WTC11 (cell line): ENCODE results near the gene TMEM100.

Experiments
- CTCF ChIP-seq: fragments of 200-600 bp; IDR thresholded peaks from 2 replicates; pipeline ENCODE4 v1.8.0; 2022; ENCODE audit warnings: antibody characterized with exemption
- ESRRA ChIP-seq: sonication (generic); formaldehyde crosslinking; IDR thresholded peaks from 2 replicates; pipeline ENCODE4 v1.8.1; 2022; ENCODE audit warnings: mild to moderate bottlenecking, missing genetic modification reagents, borderline replicate concordance
- TF ChIP-seq, protein P1 (sequence below): sonication (generic); formaldehyde crosslinking; IDR thresholded peaks from 2 replicates; pipeline ENCODE4 v1.8.0; 2023; ENCODE audit warnings: mild to moderate bottlenecking, missing genetic modification reagents

DNA sequence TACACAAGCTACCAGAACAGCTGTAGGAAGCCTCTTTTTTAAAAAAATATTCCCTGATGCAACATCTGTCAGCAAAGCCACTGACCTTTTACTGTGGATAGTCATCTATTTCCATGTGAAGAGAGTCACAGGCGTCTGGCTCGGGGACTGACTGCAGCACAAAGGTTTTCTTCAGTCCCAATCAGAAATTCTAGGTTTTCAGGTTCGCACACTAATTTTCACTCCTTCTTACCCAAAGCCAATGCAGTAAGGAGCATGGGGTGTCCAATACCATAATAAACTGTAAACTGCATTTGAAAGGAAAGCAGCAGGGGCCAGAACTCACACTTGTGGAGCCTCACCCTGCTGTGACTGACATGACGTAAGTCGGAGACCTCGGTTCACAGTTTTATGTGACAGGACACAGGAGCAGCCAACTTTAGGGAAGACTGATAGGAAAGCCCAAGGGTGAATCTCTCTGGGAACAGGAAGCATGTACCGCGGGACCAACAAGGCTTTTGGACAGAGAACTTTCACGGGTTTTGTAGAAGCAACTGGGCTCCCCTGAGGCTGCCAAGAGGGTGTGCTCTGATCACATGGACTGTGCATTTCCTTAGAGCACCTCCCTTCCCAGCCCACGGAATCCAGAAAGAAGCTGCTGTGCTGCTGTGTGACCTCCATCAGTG is 9.1 kb upstream of the TMEM100 start:
- no peak for TF ChIP-seq CTCF
- TF ChIP-seq, protein P1, sequence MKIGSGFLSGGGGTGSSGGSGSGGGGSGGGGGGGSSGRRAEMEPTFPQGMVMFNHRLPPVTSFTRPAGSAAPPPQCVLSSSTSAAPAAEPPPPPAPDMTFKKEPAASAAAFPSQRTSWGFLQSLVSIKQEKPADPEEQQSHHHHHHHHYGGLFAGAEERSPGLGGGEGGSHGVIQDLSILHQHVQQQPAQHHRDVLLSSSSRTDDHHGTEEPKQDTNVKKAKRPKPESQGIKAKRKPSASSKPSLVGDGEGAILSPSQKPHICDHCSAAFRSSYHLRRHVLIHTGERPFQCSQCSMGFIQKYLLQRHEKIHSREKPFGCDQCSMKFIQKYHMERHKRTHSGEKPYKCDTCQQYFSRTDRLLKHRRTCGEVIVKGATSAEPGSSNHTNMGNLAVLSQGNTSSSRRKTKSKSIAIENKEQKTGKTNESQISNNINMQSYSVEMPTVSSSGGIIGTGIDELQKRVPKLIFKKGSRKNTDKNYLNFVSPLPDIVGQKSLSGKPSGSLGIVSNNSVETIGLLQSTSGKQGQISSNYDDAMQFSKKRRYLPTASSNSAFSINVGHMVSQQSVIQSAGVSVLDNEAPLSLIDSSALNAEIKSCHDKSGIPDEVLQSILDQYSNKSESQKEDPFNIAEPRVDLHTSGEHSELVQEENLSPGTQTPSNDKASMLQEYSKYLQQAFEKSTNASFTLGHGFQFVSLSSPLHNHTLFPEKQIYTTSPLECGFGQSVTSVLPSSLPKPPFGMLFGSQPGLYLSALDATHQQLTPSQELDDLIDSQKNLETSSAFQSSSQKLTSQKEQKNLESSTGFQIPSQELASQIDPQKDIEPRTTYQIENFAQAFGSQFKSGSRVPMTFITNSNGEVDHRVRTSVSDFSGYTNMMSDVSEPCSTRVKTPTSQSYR, result no peak
- no peak for TF ChIP-seq ESRRA (CRISPR knock-in tag)
